HG02885 (cell line): ENCODE measurements around the gene KIF1A.

Experiments
- ATAC-seq: cut with Tn5 transposase; IDR thresholded peaks from one replicate; pipeline ENCODE4 v1.9.1; 2021; ENCODE audit warnings: mild to moderate bottlenecking; ENCODE audit not compliant: unreplicated experiment, poor library complexity

Gene KIF1A

GRCh38 chr2:240806459-240806858 is 13.6 kb downstream of the KIF1A start:
- no peak for ATAC-seq

- no peak for ATAC-seq
These were observed 14.0 kb downstream of the KIF1A start for GRCh38 chr2:240806006-240806405.

GRCh38 chr2:240803191-240803590 is 16.8 kb downstream of the KIF1A start:
- ATAC-seq = no peak

GRCh38 chr2:240799033-240799820 is 20.8 kb downstream of the KIF1A start:
- ATAC-seq = no peak

GRCh38 chr2:240798327-240798905 is 21.6 kb downstream of the KIF1A start:
- ATAC-seq = no peak

GRCh38 chr2:240797914-240798313 is 22.1 kb downstream of the KIF1A start:
- no peak for ATAC-seq

GRCh38 chr2:240797500-240797895 is 22.5 kb downstream of the KIF1A start:
- ATAC-seq = no peak

GRCh38 chr2:240796543-240797499 is 23.2 kb downstream of the KIF1A start:
- no peak for ATAC-seq

- ATAC-seq = no peak
These were observed 24.0 kb downstream of the KIF1A start for GRCh38 chr2:240795916-240796510.

- no peak for ATAC-seq
These were observed 24.6 kb downstream of the KIF1A start for GRCh38 chr2:240795454-240795853.

GRCh38 chr2:240794178-240794721 is 25.8 kb downstream of the KIF1A start:
- no peak for ATAC-seq

GRCh38 chr2:240793313-240794177 is 26.5 kb downstream of the KIF1A start:
- ATAC-seq = no peak

GRCh38 chr2:240792629-240793312 is 27.2 kb downstream of the KIF1A start:
- no peak for ATAC-seq

- no peak for ATAC-seq
These were observed 28.0 kb downstream of the KIF1A start for GRCh38 chr2:240791821-240792628.

- no peak for ATAC-seq
These were observed 28.7 kb downstream of the KIF1A start for GRCh38 chr2:240791221-240791800.

GRCh38 chr2:240790370-240791220 is 29.4 kb downstream of the KIF1A start:
- no peak for ATAC-seq
